ENCODE data around the gene HPSE2. TPM values are rescaled to one million over a fixed set of nuclear protein-coding genes. Genes with fewer than 3 reads are reported as not detected.
"Not testable (repeated sequence)": the region's sequence is repeated elsewhere in the genome, so short reads cannot be mapped to it uniquely, and the experiment has no call there.

Gene HPSE2
- total RNA-seq, 1 experiment from 2014 or later, result not detected

DNA sequence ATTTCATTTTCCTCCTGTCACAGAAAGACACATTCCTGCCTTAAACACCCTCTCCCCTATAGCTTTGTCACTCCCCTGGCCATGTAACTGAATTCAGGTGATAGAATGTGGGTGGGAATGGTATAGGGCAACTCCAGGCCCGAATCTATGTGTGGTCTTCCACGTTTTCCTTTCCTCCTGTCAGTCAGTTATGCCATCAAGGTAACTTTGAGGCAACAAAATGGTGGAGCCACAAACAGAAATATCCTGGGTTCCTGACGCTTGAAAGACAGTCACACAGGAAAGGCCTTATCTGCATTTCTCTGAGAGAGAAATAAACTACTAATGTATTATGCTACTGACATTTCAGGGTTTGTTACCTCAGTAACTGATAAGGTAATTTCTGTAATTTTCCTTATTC lies 326.8 kb downstream of the HPSE2 start:
- Histone ChIP-seq H3K4me1 (no peaks in the 10 kb centered on the region), H3K9me3 (no peaks in the 10 kb centered on the region), H3K27me3 (replicated peaks; ENCODE audit: control insufficient read depth, insufficient read depth, low read length) (no peaks in the 10 kb centered on the region), H3K4me3 (ENCODE audit: low read depth, low read length) (no peak overlapping the region), H3K36me3 (ENCODE audit: control insufficient read depth, insufficient read depth, low read length) (no peaks in the 10 kb centered on the region)
- Mint-ChIP-seq H3K4me1 (ENCODE audit: low read depth, unreplicated experiment) (no peaks in the 10 kb centered on the region), H3K4me3 (ENCODE audit: unreplicated experiment) (no peak overlapping the region), H3K36me3 (ENCODE audit: insufficient read depth, unreplicated experiment) (no peaks in the 10 kb centered on the region), H3K9me3 (ENCODE audit: unreplicated experiment) (no peaks in the 10 kb centered on the region), H3K27me3 (ENCODE audit: insufficient read depth, unreplicated experiment) (peaks cover 8% of the 10 kb centered on the region), H3K27ac (ENCODE audit: unreplicated experiment) (no peak overlapping the region)
- no TSS peak for BruUV-seq (replicated peaks)
- TF ChIP-seq CTCF (IDR thresholded peaks at IDR 0.05; ENCODE audit: insufficient read depth in 1 of 2, low read depth in 1 of 2, low read length in 1 of 2, severe bottlenecking in 1 of 2, unreplicated experiment in 1 of 2), result no peak
- CTCF ChIA-PET, result no interaction called here
- POLR2A ChIA-PET, result no interaction called here
- no peak for DNase-seq
- intact Hi-C loops (cut with micrococcal nuclease; ENCODE audit: unreplicated experiment), result no loop called here

DNA sequence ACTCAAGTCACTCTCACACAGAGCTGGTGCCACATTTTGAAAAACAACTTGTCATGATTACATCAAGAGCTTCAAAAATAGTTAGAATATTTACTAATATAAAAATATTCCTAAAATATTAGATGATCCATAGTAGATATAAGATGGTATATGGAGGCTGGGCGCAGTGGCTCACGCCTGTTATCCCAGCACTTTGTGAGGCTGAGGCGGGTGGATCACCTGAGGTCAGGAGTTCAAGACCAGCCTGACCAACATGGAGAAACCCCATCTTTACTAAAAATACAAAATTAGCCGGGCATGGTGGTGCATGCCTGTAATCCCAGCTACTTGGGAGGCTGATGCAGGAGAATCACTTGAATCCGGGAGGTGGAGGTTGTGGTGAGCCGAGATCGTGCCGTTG lies 327.4 kb downstream of the HPSE2 start:
- H3K27me3 Mint-ChIP-seq (ENCODE audit: insufficient read depth, unreplicated experiment); intact Hi-C loops (cut with micrococcal nuclease; ENCODE audit: unreplicated experiment); CTCF ChIA-PET; H3K27ac Mint-ChIP-seq (ENCODE audit: unreplicated experiment); H3K4me3 Mint-ChIP-seq (ENCODE audit: unreplicated experiment); H3K4me1 Mint-ChIP-seq (ENCODE audit: low read depth, unreplicated experiment); H3K9me3 Mint-ChIP-seq (ENCODE audit: unreplicated experiment); H3K36me3 Mint-ChIP-seq (ENCODE audit: insufficient read depth, unreplicated experiment); H3K9me3 ChIP-seq; POLR2A ChIA-PET; DNase-seq; H3K27me3 ChIP-seq (replicated peaks; ENCODE audit: control insufficient read depth, insufficient read depth, low read length); H3K4me3 ChIP-seq (ENCODE audit: low read depth, low read length); H3K36me3 ChIP-seq (ENCODE audit: control insufficient read depth, insufficient read depth, low read length); BruUV-seq (replicated peaks); H3K4me1 ChIP-seq: not testable (repeated sequence)

DNA sequence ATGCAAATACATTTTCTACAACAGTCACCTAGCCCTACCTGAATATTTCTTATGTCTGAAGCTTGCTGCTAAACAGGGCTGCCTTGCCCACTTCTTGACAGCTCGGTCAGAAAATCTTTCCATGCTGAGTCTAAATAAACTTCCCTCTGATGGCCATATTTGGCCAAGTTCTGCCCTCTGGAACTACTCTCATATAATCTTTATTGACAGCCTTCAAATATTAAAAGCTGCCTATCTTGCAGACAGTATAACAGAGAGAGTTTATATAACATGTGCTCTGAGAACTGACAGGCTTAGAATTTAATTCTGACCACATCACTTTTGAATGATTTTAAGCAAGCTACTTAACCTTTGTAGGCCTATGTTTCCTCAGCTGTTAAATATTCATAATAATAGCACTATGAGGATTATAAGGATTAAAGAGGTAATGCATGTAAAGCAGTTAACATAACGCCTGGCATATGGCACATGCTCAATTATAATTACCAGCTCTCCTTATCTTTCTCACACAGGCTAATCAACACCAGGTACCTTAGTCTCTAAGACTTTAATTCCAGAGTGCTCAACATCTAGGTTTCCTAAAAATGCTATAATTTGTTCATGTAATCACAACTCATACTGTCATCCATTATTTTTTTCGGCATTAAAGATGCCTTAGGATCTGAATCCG lies 334.1 kb downstream of the HPSE2 start:
- Mint-ChIP-seq H3K36me3 (ENCODE audit: insufficient read depth, unreplicated experiment) (no peaks in the 10 kb centered on the region), H3K27me3 (ENCODE audit: insufficient read depth, unreplicated experiment) (peaks cover 6% of the 10 kb centered on the region), H3K9me3 (ENCODE audit: unreplicated experiment) (no peaks in the 10 kb centered on the region), H3K4me3 (ENCODE audit: unreplicated experiment) (no peak overlapping the region), H3K4me1 (ENCODE audit: low read depth, unreplicated experiment) (no peaks in the 10 kb centered on the region), H3K27ac (ENCODE audit: unreplicated experiment) (no peak overlapping the region)
- no peak for TF ChIP-seq CTCF (IDR thresholded peaks at IDR 0.05; ENCODE audit: insufficient read depth in 1 of 2, low read depth in 1 of 2, low read length in 1 of 2, severe bottlenecking in 1 of 2, unreplicated experiment in 1 of 2)
- no peak overlapping the region for H3K4me3 ChIP-seq (ENCODE audit: low read depth, low read length)
- no peaks in the 10 kb centered on the region for H3K9me3 ChIP-seq
- no peaks in the 10 kb centered on the region for H3K4me1 ChIP-seq
- POLR2A ChIA-PET, result no interaction called here
- DNase-seq, result no peak
- no peaks in the 10 kb centered on the region for H3K36me3 ChIP-seq (ENCODE audit: control insufficient read depth, insufficient read depth, low read length)
- CTCF ChIA-PET, result no interaction called here
- no TSS peak for BruUV-seq (replicated peaks)
- intact Hi-C loops (cut with micrococcal nuclease; ENCODE audit: unreplicated experiment), result no loop called here
- H3K27me3 ChIP-seq (replicated peaks; ENCODE audit: control insufficient read depth, insufficient read depth, low read length), result no peaks in the 10 kb centered on the region

DNA sequence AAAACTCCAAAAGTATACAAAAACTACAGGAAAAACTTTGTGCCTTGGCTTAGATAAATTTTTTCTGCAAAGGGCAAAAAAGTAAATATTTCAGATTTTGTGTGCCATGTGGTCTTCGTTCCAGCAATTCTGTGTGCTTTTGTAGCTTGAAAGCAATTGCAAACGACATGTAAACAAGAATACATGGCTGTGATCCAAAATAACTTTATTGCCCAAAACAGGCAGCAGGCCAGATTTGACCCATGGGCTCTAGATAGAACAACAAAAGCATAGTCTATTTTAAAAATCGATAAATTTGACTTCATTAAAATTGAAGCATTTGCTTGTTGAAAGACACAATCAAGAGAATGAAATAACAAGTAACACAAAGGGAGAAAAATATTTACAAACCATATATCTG lies 336.6 kb downstream of the HPSE2 start:
- intact Hi-C loops (cut with micrococcal nuclease; ENCODE audit: unreplicated experiment), result no loop called here
- Histone ChIP-seq H3K4me1 (no peaks in the 10 kb centered on the region), H3K4me3 (ENCODE audit: low read depth, low read length) (no peak overlapping the region), H3K36me3 (ENCODE audit: control insufficient read depth, insufficient read depth, low read length) (no peaks in the 10 kb centered on the region), H3K9me3 (no peaks in the 10 kb centered on the region), H3K27me3 (replicated peaks; ENCODE audit: control insufficient read depth, insufficient read depth, low read length) (no peaks in the 10 kb centered on the region)
- no peaks in the 10 kb centered on the region for H3K4me1 Mint-ChIP-seq (ENCODE audit: low read depth, unreplicated experiment)
- POLR2A ChIA-PET, result no interaction called here
- no peak overlapping the region for H3K27ac Mint-ChIP-seq (ENCODE audit: unreplicated experiment)
- no peaks in the 10 kb centered on the region for H3K9me3 Mint-ChIP-seq (ENCODE audit: unreplicated experiment)
- H3K27me3 Mint-ChIP-seq (ENCODE audit: insufficient read depth, unreplicated experiment), result peaks cover 6% of the 10 kb centered on the region
- no TSS peak for BruUV-seq (replicated peaks)
- no peak for TF ChIP-seq CTCF (IDR thresholded peaks at IDR 0.05; ENCODE audit: insufficient read depth in 1 of 2, low read depth in 1 of 2, low read length in 1 of 2, severe bottlenecking in 1 of 2, unreplicated experiment in 1 of 2)
- H3K36me3 Mint-ChIP-seq (ENCODE audit: insufficient read depth, unreplicated experiment), result no peaks in the 10 kb centered on the region
- H3K4me3 Mint-ChIP-seq (ENCODE audit: unreplicated experiment), result no peak overlapping the region
- CTCF ChIA-PET, result no interaction called here
- no peak for DNase-seq

Data from Caco-2 (cell line).